ENCODE data around the gene CARD11.

DNA sequence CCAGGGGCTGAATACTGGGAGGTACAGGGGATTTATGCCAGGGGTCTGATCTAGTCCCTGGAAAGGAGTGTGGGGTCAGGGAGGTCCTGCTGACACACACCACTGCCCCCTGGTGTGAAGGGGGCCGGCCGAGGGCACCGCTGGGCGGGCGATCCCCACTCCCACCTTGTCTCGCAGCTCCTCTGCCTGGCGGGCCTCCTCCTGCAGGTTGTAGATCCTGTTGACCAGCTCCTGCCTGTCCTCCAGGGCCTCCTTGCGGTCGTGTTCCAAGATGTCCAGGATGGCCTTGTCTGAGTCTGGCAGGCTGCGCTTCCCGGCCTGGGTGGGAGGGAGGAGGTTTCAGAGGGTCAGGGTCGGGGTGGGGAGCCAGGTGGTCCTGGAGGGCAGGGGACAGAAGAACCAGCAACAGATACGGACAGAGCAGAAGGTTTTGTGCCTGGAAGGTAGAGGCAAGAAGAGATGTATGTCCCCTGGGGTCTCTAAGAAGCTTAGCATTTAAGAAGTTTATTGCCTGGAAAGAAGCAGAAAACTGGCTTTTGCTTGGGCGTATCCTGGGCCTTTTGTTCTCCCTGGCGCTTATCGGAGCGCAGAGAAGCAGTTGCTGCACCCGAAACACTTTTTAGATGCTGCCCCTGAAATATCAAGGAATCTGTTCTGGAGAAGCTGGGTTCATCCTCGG, 105.0 kb downstream of the CARD11 start:
- TF ChIP-seq POLR2A (IDR thresholded peaks at IDR 0.05; ENCODE audit: low read depth, low read length) = no peak
- no peak for TF ChIP-seq POLR2AphosphoS5 (IDR thresholded peaks at IDR 0.05; ENCODE audit: low read depth, low read length)

Measured in GM12892 (cell line).